GM19468 (cell line): ENCODE measurements around the gene ASCL5.

Experiments
- ATAC-seq: cut with Tn5 transposase; IDR thresholded peaks from one replicate; pipeline ENCODE4 v1.9.1; 2021; ENCODE audit warnings: mild to moderate bottlenecking, moderate library complexity, moderate number of reproducible peaks; ENCODE audit not compliant: unreplicated experiment; ENCODE audit errors: extremely low read depth

Gene ASCL5

DNA sequence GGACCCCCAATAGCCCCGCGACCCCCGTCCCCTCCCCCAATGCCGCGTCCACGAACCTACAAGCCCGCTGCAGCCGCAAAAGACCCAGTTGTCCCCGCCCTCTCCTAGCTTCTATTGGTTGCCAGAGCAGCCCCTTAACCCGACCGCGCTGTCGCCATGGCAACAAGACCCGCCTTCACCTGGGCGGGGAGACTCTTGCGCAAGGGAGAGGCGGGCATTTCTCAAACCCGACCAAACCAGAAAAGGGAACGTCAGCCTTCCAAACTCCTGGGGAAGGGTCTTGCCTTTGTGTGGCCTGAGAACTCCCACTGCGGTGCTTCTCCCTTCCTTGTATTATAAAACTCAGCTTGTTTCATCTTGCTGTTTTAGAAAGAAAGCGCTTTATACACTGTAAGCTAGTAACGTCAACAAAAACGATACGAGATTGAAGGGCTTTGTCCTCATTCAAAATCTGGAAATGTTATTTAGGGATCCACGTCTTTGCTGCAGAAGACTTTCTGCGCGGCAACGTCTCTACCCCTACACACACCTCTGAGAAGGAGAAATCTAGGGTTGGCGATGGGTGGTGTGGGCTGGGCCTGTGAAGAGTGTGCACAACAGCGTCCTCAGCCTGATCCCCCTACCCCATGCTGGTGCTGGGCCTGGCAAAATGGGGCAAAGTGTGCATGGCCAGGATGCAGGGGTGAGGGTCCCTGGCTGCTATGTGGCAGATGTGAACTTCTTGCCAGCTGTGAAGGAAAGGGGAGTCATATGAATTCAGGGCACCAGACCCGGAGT lies 27.6 kb upstream of the ASCL5 start, which contains the start of gene TMEM9:
Gene TMEM9, minus strand, starts transcription at position 86 of the 777 bp plus-strand sequence. CDS start 551 bp downstream, outside the sequence.
- ATAC-seq = peak; percentile 89

DNA sequence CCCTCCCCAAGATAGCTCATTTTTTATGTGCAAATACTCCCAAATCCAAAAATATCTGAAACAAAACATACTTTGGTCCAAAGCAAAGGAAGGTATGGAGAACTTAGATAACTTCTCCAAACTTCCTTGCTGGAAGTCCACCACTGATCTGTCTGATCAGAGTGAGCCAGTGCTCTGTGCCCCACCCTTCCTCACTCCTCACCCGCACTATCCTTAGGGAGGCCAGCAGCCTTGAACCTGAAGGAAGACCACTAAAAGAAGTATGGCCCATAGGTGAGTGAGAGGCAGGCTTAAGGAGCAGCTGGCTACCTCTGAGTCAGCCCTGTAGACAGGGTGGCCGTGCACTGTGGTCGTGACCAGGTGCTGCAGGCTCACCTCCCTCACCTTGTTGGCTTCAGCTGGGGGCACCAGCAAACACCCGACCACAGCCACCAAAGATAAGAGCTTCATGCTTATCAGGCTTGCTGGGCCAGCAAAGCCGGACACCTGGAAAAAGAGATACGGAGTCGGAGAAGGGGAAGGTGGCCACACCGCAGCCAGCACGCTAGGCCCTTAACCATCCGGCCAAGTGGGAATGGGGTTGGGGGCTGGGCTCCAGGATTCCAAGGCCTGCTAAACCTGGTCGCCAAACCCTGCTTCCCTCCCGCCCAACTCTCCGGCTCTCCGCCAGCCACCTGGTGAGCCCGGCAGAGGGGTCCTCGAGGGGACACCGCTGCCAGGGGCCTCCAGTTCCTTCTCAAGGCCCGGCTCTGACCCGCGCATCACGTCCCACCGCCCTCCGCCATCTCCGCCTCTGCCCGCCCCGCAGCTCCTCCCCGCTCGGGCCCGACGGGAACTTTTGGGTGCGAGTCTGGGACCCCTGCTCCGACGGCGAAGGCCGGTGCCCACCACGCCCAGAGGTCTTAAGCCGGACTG lies 26.7 kb upstream of the ASCL5 start:
- ATAC-seq = peak; percentile 14

DNA sequence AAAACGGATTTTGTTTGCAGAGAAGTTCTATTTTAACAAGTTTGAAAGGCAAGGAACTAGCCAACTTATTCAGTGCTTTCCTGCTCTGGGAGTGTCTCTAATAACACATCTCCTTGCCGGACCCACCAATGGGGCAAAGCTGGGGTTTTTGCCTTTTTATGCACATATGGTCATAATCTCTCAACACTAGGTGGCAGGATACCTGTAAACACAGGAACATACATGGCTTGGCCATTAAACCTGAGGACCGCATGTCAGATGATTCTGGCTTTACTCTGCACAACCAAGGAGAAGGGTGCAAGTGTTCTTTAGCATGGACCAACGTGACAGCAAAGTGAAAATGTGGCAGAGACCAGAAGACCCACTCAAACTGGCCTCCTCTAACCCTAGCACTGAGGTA lies 22.4 kb upstream of the ASCL5 start:
- no peak for ATAC-seq

DNA sequence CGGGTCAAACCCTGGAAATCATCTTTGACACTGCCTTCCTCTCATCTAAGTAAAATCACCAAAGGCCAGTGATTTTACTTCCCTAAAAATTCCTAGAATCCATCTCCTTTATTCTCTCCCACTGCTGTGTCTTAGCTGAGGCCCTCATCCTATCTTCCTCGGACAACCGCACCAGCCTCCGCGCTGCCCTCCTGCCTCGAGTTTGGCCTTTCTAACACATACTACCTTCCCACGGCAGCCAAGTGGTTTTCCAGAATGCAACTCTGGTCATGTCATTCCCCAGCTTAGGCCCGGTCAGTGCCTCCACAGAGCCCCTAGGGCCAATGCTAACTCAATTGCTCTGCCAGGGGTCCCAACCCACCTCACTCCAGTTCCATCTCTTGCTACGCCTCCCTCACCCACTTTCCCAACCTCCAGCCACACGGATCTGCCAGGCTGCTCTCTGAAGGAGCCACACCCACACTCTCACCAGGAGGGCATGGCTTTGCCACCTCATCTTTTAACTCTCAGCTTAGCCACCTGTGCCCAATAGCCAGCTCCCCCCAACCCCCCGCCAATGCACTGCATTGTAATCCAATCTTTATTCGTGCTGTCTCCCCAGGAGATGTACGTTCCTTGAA lies 20.5 kb upstream of the ASCL5 start:
- ATAC-seq = no peak

DNA sequence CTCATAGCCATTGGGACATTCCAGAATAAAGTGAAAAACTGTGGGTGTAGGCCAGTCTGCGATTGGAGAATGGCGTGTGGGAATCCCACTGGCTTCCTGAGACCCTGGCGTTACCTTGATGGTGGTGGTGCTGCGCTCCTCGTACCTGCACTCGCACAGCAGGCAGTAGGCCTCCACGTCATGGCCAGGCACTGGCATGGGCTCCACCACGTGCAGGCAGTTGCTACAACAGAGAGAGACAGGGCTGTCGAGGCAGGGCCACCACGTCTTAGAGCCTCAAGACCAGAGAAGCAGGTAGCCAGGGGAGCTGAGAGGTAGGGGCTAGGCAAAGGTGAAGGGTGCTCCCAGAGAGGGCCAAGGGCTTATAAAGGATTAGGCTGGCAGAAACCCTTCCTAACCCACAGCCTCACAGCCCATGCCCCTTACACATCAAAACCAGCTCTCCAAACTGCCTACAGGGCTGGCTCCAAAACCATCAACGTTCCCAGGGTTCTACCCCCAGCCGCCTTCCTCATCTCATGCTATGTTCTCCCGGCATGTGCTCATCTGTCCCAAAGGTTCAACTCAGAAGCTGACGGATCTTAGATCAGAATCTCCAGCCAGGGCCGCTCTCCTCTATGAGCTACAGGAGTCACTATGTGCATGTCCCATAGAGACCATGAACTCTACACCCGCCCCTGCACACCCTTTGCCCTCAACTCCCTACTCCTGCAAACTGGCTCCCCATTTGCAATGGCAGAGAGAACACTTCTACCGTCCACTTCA lies 19.8 kb upstream of the ASCL5 start:
- no peak for ATAC-seq

DNA sequence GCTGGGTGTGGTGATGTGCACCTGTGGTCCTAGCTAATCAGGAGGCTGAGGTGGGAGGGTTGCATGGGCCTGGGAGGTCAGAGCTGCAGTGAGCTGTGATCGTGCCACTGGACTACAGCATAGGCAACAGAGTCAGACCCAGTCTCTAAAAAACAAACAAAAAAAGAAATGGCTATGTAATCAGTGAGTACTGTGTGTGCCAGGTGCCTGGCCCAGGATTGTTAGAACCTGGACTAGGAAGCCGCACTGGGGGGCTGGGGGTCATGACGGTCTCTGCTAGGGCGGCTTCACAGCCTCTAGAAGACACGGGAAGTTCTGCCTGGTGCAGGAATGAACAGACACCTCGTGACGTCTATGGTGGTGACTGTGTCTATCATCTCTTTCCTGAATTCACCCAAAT lies 18.8 kb upstream of the ASCL5 start:
- ATAC-seq = no peak

DNA sequence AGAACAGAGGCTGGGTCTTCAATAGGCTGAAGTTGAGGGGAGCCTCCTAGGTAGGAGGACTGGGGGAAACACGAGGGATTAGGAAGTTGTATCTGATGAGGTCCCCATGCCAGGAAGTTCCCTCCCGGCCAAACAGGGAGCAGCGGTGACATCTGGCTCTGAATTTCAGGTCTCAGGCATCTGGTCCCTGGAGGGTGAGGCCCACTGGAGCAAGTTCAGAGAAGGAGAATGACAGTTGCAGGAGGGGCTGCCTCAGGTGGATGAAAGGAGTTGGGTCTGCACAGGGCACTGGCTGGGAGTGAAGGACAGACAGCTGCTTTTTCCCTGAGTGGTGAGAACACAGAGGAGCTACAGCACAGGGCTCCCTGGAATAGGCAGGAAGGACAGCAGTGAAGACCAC lies 18.1 kb upstream of the ASCL5 start:
- no peak for ATAC-seq

DNA sequence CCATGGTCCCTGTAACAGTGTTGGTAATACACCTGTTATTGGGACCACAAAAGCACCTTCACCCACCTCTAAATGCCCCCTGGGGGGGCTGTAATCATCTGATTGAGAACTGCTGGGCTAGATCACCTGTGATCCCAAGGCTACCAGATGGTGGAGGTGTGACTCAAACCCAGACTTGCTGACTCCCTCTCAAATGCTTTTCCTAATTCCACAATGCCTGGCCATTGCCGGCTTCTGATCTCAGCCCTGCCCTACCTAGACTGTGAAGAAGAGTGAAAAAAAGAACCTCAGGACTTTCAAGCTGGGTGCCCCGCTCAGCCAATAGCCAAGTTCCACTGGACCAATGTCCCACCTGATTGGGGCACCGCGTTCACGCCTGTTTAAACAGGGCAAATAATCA lies 17.7 kb upstream of the ASCL5 start:
- no peak for ATAC-seq

DNA sequence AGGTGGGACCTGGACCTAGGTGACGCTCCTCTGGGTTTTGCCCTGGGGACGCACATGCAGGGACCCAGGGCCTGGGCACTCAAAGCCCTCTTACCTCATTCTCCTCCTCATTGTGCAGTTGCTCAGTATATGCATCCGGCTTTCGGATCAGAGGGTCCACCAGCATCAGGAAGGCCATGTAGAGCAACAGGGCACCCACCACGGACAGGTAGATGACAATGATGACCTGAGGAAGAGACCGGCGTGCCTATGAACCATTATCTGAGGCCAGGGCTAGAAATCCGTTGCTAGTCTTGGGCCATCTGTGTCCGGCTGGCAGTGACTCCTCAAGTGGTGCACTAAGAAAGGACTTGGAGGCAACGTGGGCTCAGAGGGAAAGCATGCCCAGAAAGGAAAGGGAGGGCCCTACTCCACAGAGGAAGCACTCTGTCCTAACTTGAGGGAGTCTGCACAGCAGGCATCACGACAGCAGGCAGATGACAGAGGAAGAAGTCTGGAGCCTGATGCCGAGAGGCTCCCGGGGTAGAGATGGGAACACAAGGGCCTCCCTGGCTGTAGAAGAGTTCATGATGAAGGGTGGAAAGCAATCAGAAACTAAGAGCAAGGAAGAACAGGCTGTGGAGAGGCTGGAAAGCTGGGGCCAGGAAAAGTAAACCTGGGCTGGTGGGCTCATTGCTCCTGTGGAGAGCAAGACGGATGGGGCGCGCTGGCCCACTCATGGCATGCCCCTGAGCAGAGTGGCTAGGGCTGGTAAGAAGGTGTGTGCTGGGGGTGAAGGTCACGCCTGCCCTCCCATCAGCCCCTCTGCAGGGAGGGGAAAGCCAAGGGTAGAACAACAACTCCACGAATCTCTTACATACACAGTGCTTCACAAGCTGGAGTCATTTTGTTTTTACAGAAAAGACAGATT lies 17.0 kb upstream of the ASCL5 start:
- ATAC-seq = no peak

DNA sequence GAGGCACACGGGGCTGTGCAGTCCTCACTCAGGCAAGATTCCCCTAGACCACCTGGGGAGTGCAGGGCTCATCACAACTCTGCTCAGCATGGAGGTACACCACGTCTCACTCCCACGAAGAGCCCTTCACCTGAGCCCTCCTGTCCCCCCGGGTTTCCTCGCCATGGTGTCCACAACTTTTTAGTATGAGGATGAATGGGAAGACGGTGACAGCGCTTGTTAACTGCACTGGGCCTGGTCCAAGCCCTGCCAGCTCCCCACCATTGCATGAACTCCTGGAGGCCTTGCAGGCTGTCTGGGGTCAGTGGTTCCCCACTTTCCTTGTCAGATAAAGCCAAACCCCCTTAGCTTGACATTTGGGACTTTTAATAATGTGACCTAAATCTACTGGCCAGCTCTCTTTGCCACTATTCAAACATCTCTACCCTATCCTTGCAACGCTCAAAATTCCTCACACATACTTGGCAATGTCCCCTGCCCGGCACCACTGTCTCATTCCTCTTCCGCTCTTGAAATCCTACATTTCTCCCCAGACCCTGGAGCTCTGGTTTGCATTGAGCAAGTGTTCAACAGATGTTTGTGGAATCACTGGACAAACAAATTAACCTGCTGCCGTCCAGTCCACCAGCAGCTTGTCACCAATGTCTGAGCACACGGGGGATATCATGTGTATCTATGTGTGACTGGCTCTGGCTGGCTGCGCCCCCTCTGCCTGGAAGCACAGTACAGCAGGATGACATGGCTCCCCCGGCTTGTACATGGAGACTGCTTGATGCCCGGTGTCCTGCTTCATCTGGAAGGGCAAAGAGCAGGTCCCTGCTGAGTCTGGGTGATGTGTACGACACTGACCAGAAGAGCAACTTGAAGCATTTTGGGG lies 16.1 kb upstream of the ASCL5 start:
- no peak for ATAC-seq

DNA sequence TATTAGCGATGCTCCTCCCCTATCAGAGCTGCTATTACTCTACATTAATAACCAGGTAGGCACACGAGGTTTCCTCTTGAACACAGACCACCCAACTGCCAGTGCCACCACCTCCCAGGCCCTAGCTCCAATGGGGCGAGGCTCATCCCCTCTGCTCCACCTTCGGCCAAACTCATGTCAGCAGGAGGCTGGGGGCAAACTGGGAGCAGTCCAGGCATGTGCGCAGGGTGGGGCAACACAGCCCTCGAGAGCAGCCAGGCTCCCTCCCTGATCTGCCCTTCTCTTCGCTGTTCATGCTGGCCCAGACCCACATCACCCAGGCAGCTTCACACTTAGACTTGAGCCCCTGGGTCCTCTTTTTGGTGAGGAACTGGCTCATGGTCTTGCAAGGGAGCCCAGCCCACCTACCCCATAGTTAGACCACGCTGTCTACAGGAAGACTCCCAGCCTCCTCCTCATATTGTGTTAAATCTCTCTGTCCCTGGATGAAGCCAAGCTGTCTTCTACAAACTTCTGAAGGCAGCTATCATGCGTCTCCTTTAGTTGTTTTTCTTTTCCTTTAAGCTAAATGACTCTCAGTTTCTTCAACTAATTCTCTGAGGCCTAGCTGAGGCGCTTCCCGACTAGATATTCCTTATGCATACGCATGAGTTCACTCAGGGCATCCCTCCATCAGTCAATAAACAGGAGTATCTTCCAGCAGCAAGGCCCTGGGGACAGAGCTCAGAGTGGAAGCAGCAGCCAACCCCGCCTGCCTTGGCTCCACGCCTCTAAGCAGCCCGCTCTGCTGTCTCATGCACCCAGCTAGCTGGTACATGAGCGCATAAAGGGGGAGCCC lies 15.2 kb upstream of the ASCL5 start:
- ATAC-seq = no peak

DNA sequence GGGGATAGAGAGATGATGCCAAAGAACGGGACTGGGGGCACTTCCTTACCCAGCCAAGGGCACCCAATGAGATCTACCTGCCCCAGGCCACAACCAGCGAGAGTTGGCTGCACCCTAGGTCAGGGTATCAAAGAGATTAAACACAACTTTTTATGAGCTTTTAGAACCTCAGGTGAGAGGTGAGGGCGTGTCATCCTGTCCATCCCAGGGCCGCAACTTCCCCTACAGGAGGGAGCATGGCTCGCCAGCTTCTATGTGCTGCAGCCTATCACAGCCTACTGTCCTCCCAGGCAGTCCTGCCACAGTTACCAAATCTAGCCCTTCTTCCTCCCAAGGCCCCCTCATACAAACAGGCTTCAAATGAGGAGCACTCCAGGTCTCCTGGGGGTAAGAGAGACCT lies 14.4 kb upstream of the ASCL5 start:
- ATAC-seq = no peak

DNA sequence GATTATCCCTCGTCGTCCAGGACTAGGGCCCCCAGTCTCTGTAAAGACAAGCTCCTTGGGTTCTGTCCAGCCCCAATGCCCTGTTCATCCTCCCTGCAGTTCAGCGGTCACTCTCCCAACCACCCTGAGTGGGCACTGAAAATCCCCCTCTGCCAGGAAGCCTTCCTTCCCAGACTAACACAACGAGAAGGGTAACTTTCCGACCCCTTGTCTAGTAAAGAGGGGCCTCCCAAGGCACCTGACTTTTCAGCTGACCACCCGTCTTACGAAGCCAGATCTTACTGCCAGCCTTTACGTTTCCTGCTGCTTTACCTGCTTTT lies 13.9 kb upstream of the ASCL5 start:
- no peak for ATAC-seq

DNA sequence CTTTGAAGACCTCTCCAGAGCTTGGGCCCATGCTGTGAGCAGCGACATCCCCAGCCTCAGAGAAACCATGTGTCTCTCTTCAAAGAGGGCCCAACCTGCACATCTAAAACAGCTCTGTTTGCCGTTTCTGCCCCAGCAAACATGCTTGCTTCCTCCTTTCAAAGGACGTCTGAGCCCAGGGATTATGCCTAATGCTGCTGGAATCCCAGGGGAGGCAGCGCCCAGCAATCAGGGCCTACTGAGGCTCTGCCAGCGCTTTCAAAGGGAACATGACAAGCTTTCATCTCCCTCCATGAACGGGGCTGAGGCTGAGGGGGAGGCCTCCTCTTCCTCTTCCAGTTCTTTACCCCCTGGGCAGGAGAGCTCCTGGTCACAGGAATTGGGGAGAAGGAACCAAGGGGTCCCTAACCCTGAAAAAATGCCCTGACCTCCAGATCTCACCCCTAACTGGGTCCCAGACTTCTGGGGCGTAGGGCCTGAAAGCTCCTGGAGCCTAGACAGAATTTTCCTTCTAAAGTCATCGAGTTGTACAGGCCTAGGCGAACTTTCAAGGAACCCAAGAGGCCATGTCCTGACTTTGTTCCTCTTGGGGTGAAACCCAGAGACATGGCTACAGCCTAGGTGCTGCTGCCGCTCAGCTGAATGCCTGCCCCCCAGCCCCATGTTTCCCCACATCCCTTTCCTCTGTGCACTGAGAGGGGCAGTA lies 13.4 kb upstream of the ASCL5 start:
- no peak for ATAC-seq

DNA sequence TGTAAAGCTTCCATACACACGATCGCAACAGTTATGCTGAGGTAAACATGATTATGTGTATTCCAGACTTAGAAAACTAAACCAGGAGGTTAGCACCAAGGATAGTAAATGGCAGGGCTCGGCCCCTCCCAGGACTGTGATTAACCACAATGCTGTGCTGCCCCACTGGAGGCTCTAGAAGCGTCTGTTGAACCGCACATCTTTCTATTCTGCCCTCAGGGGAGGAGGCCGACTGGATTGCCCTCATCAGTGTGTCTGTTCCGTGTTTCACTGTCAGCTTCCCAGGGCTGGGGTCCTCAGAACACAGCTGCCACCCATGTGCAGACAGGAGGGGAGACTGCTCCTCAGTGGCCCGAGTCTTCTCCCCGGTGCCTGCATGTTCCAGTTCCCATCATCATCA lies 12.8 kb upstream of the ASCL5 start:
- no peak for ATAC-seq

DNA sequence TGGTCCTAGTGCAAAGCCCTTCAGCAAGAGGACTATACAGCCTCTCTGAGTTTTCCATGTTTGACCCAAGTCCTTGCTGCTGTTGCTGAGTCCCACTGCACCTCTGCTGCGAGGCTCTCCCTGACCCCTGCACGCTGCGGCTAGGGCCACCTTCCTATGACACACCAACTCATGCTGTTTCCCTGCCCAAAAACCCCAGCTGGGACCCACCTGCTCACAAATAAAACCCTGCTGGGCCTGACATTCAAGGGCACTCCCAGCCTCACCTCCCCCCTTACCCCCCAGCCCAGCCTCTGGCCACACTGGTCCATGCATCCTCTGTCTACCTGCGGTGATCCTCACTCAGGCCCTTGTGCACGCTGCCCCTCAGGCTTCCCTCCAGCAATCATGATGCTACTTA lies 12.3 kb upstream of the ASCL5 start:
- no peak for ATAC-seq

DNA sequence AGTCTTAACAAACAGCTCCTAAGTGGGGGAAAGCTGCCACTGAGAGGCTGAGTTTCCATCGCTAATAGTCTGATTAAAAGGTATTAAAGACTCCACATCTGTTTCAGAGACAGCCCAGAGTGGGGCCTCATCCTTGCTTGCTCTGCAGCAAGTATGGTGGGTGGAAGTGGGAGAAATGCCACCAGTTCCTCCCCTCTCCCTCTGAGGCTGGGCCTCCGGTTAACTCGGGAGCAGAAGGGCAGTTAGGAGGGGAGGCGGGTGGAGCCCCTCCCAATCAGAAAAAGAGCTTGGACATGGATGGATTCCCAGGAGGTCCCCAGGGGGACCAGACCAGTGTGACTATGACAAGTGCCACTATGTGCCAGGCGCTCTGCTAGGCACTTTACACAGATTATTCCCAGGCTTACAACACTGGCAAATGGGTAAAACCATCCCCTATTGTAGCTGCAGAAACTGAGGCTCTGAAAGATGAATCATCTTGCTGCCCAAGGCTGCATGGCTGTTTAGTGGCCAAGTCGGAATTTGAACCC lies 11.4 kb upstream of the ASCL5 start:
- no peak for ATAC-seq
